HK-2 (cell line): ENCODE results near the gene C17orf67.

Experiments used
- DNase-seq: peaks from one replicate; pipeline ENCODE4 v3.0.0-alpha.2; 2018; ENCODE audit not compliant: unreplicated experiment

C17orf67 gene

GRCh38 chr17:56808503-56808902 is 25.2 kb downstream of the C17orf67 start:
- no peak for DNase-seq

- DNase-seq: no peak
Measured at GRCh38 chr17:56807723-56808122, 26.0 kb downstream of the C17orf67 start.

- DNase-seq: no peak
Measured at GRCh38 chr17:56806949-56807348, 26.8 kb downstream of the C17orf67 start.

- DNase-seq: no peak
Measured at GRCh38 chr17:56804454-56804853, 29.3 kb downstream of the C17orf67 start.

GRCh38 chr17:56803071-56803470 is 30.6 kb downstream of the C17orf67 start:
- DNase-seq: no peak

GRCh38 chr17:56801459-56802178 is 32.1 kb downstream of the C17orf67 start:
- no peak for DNase-seq

GRCh38 chr17:56798916-56799315 is 34.8 kb downstream of the C17orf67 start:
- DNase-seq: no peak

GRCh38 chr17:56796536-56796935 is 37.2 kb downstream of the C17orf67 start:
- DNase-seq: no peak

GRCh38 chr17:56795221-56795865 is 38.4 kb downstream of the C17orf67 start:
- no peak for DNase-seq

- DNase-seq: no peak
Measured at GRCh38 chr17:56793957-56794356, 39.8 kb downstream of the C17orf67 start.

GRCh38 chr17:56793531-56793930 is 40.2 kb downstream of the C17orf67 start:
- DNase-seq: no peak

- DNase-seq: no peak
Measured at GRCh38 chr17:56792267-56792666, 41.5 kb downstream of the C17orf67 start.

- peak; percentile 57 for DNase-seq
Measured at GRCh38 chr17:56786989-56787482, 46.7 kb downstream of the C17orf67 start.

GRCh38 chr17:56785997-56786680 is 47.6 kb downstream of the C17orf67 start:
- DNase-seq: no peak

- DNase-seq: no peak
Measured at GRCh38 chr17:56785405-56785804, 48.3 kb downstream of the C17orf67 start.

- DNase-seq: no peak
Measured at GRCh38 chr17:56782338-56782737, 51.4 kb downstream of the C17orf67 start.

- DNase-seq: no peak
Measured at GRCh38 chr17:56781906-56782305, 51.8 kb downstream of the C17orf67 start.

- peak; percentile 84 for DNase-seq
Measured at GRCh38 chr17:56779898-56780777, 53.6 kb downstream of the C17orf67 start.

GRCh38 chr17:56779322-56779721 is 54.4 kb downstream of the C17orf67 start:
- no peak for DNase-seq

GRCh38 chr17:56778898-56779297 is 54.8 kb downstream of the C17orf67 start:
- DNase-seq: no peak

GRCh38 chr17:56777859-56778258 is 55.9 kb downstream of the C17orf67 start:
- no peak for DNase-seq

GRCh38 chr17:56774650-56775049 is 59.1 kb downstream of the C17orf67 start:
- no peak for DNase-seq
